ENCODE data around the gene ZNF692.

DNA sequence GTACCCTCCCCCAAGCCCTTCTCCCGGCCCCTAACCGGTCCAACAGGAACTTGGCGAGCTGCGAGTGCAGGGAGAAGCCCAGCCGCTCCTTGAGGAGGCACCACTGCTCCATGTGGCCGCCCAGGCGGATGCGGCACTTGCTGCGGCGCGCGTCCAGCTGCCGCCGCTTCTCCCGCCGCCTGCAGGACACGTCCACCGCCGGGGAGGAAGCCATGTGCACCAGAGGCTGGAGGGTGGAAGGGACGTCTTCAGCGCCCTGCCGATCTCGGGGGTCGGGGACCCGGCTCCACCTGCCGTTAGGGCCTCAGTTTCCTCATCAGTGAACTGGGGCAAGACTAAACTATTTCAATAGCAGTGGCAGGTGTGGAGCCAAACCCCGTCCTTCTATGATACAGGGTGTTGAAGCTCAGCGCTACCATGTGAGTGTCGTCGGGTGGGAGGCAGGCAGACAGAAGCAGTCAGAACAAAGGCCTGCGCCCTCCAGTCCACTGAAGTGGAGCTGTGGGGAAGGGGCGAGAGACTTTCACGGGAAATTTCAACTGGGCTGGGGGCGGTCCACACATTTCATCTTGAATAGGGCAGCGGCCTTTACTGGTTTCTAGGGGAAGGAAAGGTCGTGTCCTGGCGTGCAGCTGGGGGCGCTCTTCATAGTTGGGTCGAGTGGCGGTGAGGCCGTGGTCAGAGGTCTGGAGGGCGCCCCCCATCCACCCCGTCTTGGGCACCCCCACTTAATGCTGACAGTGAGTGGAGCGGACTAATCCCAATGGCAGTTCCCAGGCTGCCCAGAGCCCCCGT, 592 bp downstream of the ZNF692 start:
- peak; percentile 62 for TF ChIP-seq CTCF (IDR thresholded peaks at IDR 0.05; ENCODE audit: insufficient read depth, low read length, poor library complexity, severe bottlenecking)
- no peak for TF ChIP-seq EZH2phosphoT487 (conservative IDR thresholded peaks at IDR 0.05; ENCODE audit: low read length)

Measured in SU-DHL-6 (cell line).